ENCODE data around the gene CDK5R2.

- TF ChIP-seq CTCF (IDR thresholded peaks at IDR 0.05) (no peak), POLR2AphosphoS5 (IDR thresholded peaks at IDR 0.05) (no peak)
Measured at GRCh38 chr2:218962859-218963492, 3.5 kb downstream of the CDK5R2 start.

Measured in prostate gland (tissue), 2 donors.